ENCODE results near the gene C9orf153. TPM values are rescaled to one million over a fixed set of nuclear protein-coding genes. Genes with fewer than 3 reads are reported as not detected.

Gene C9orf153
- total RNA-seq, 4 donors from 2014 or later = 0.48 TPM; not detected in 3

- TF ChIP-seq POLR2AphosphoS5 (IDR thresholded peaks at IDR 0.05) = no peak
- TF ChIP-seq EP300 (IDR thresholded peaks at IDR 0.05; ENCODE audit: low read depth) = no peak
- no peak for TF ChIP-seq POLR2A (IDR thresholded peaks at IDR 0.05)
- TF ChIP-seq CTCF (IDR thresholded peaks at IDR 0.05) = no peak
- intact Hi-C loops (cut with DNase I; ENCODE audit: low total_unique reads) = no loop called here
- in situ Hi-C loops (cut with MboI; ENCODE audit: low pct_ligation_motif_present in 1 of 4, low pct_unique_long_range_greater_than_20kb in 1 of 4, low sequenced_read_pairs in 3 of 4) = no loop called here
Observed at GRCh38 chr9:86176468-86176867, 83.0 kb downstream of the C9orf153 start.

GRCh38 chr9:86175743-86176456, 83.6 kb downstream of the C9orf153 start:
- H3K27me3 ChIP-seq = no peaks in the 10 kb centered on the region
- intact Hi-C loops (cut with DNase I; ENCODE audit: low total_unique reads) = no loop called here
- no peaks in the 10 kb centered on the region for H3K9me3 ChIP-seq
- TF ChIP-seq EP300 (IDR thresholded peaks at IDR 0.05; ENCODE audit: low read depth) = no peak
- TF ChIP-seq POLR2A (IDR thresholded peaks at IDR 0.05) = no peak
- no peak for TF ChIP-seq POLR2AphosphoS5 (IDR thresholded peaks at IDR 0.05)
- TF ChIP-seq CTCF (IDR thresholded peaks at IDR 0.05) = no peak
- H3K4me3 ChIP-seq = no peak overlapping the region
- in situ Hi-C loops (cut with MboI; ENCODE audit: low pct_ligation_motif_present in 1 of 4, low pct_unique_long_range_greater_than_20kb in 1 of 4, low sequenced_read_pairs in 3 of 4) = no loop called here
- H3K4me1 ChIP-seq = peaks cover 0 to 6% (median 0%) of the 10 kb centered on the region in 4 donors
- no peak overlapping the region for H3K27ac ChIP-seq
- H3K36me3 ChIP-seq = no peaks in the 10 kb centered on the region
- DNase-seq = no peak
- 90 to 100% methylated on average over 1 to 5 of the region's 5 CpGs for WGBS, 2 donors (ENCODE audit: low coverage in 1 of 2)

More at GRCh38 chr9:86176468-86176867, 83.0 kb downstream of the C9orf153 start:
- no peak for DNase-seq
- H3K4me3 ChIP-seq = no peak overlapping the region
- no peaks in the 10 kb centered on the region for H3K9me3 ChIP-seq
- no peaks in the 10 kb centered on the region for H3K27me3 ChIP-seq
- WGBS, 2 donors (ENCODE audit: low coverage in 1 of 2) = 72 to 74% methylated on average over 2 to 5 of the region's 5 CpGs
- no peak overlapping the region for H3K27ac ChIP-seq
- no peaks in the 10 kb centered on the region for H3K36me3 ChIP-seq
- H3K4me1 ChIP-seq = peaks cover 0 to 6% (median 0%) of the 10 kb centered on the region in 4 donors

GRCh38 chr9:86175223-86175622, 84.2 kb downstream of the C9orf153 start:
- H3K36me3 ChIP-seq = no peaks in the 10 kb centered on the region
- peaks cover 0 to 6% (median 0%) of the 10 kb centered on the region in 4 donors for H3K4me1 ChIP-seq
- intact Hi-C loops (cut with DNase I; ENCODE audit: low total_unique reads) (no loop called here), in situ Hi-C loops (cut with MboI; ENCODE audit: low pct_ligation_motif_present in 1 of 4, low pct_unique_long_range_greater_than_20kb in 1 of 4, low sequenced_read_pairs in 3 of 4) (no loop called here)
- H3K27me3 ChIP-seq = no peaks in the 10 kb centered on the region
- H3K27ac ChIP-seq = no peak overlapping the region
- H3K9me3 ChIP-seq = no peaks in the 10 kb centered on the region
- WGBS, 2 donors (ENCODE audit: low coverage in 1 of 2) = 83 to 100% methylated on average over 1 to 5 of the region's 5 CpGs
- DNase-seq = no peak
- no peak overlapping the region for H3K4me3 ChIP-seq
- no peak for TF ChIP-seq CTCF (IDR thresholded peaks at IDR 0.05)
- no peak for TF ChIP-seq EP300 (IDR thresholded peaks at IDR 0.05; ENCODE audit: low read depth)
- TF ChIP-seq POLR2AphosphoS5 (IDR thresholded peaks at IDR 0.05) = no peak
- TF ChIP-seq POLR2A (IDR thresholded peaks at IDR 0.05) = no peak

Small RNAs within 50 kb of the gene (small RNA-seq; reads per million reads assigned to genes)
- gene AL137849.1 = 0 reads per million in 4 donors
- gene RN7SKP264 = 0 reads per million in 4 donors

Other genes with a start within 250 kb of the C9orf153 start
- gene GOLM1, start 160.1 kb downstream of the C9orf153 start, total RNA-seq = 100 to 1,000 TPM in 3 of 4 donors, 10 to 100 TPM in 1; 96.1 to 295 (median 177) TPM
- 10 to 100 TPM in 3 of 4 donors, 1 to 10 TPM in 1; 2.2 to 38.4 (median 29.4) TPM for gene ISCA1, start 22.9 kb upstream of the C9orf153 start, total RNA-seq
- 10 to 100 TPM; 29.5 to 72.9 (median 43.0) TPM for gene TUT7, start 94.8 kb upstream of the C9orf153 start, total RNA-seq

All from transverse colon (tissue), 4 donors.